Loucy (cell line): Measurements from ENCODE around the gene EVI5.
"Not testable (repeated sequence)": the region's sequence is repeated elsewhere in the genome, so short reads cannot be mapped to it uniquely, and the experiment has no call there.

ENCODE experiments used
- H2AFZ ChIP-seq: fragments of 200-600 bp; sonication (generic); 2 replicates; pipeline ENCODE4 v1.6.0; 2016; ENCODE audit warnings: antibody characterized with exemption, mild to moderate bottlenecking, low read length, moderate library complexity
- H3F3A ChIP-seq: fragments of 200-600 bp; 2 replicates; pipeline ENCODE4 v1.6.0; 2016; ENCODE audit warnings: antibody characterized with exemption, low read depth, mild to moderate bottlenecking
- H3K27me3 ChIP-seq: fragments of 200-600 bp; sonication (generic); 2 replicates; pipeline ENCODE4 v1.6.1; 2014; ENCODE audit warnings: low read length, mild to moderate bottlenecking; ENCODE audit not compliant: insufficient read depth, poor library complexity, severe bottlenecking
- H3K36me3 ChIP-seq: fragments of 200-600 bp; sonication (generic); 2 replicates; pipeline ENCODE4 v1.6.1; 2016; ENCODE audit warnings: low read length; ENCODE audit not compliant: insufficient read depth
- H3K4me1 ChIP-seq: fragments of 200-600 bp; sonication (generic); 2 replicates; pipeline ENCODE4 v1.5.1; 2014; ENCODE audit warnings: low read length, mild to moderate bottlenecking; ENCODE audit not compliant: insufficient read depth, poor library complexity, severe bottlenecking
- H3K4me2 ChIP-seq: fragments of 200-600 bp; sonication (generic); 2 replicates; pipeline ENCODE4 v1.6.0; 2014; ENCODE audit warnings: antibody characterized with exemption, low read length, low read depth, mild to moderate bottlenecking; ENCODE audit not compliant: poor library complexity, severe bottlenecking
- H3K4me3 ChIP-seq: fragments of 200-600 bp; sonication (generic); 2 replicates; pipeline ENCODE4 v1.5.1; 2014; ENCODE audit warnings: low read length, mild to moderate bottlenecking, mixed read lengths; ENCODE audit not compliant: poor library complexity, severe bottlenecking
- H3K79me2 ChIP-seq: fragments of 200-600 bp; sonication (generic); 2 replicates; pipeline ENCODE4 v1.6.1; 2014; ENCODE audit warnings: low read length; ENCODE audit not compliant: insufficient read depth
- H3K9ac ChIP-seq: fragments of 200-600 bp; sonication (generic); 2 replicates; pipeline ENCODE4 v1.6.0; 2014; ENCODE audit warnings: mild to moderate bottlenecking, low read depth, low read length, moderate library complexity; ENCODE audit not compliant: poor library complexity, severe bottlenecking
- H3K9me2 ChIP-seq: fragments of 200-600 bp; sonication (generic); replicated peaks from 2 replicates; pipeline ENCODE4 v1.6.1; 2016; ENCODE audit warnings: low read depth, low read length, mixed read lengths
- H3K9me3 ChIP-seq: fragments of 200-600 bp; sonication (generic); 2 replicates; pipeline ENCODE4 v1.6.1; 2014; ENCODE audit warnings: mild to moderate bottlenecking, antibody characterized with exemption, low read length, low read depth; ENCODE audit not compliant: insufficient read depth
- H4K20me1 ChIP-seq: fragments of 200-600 bp; sonication (generic); 2 replicates; pipeline ENCODE4 v1.6.0; 2014; ENCODE audit warnings: antibody characterized with exemption, low read length, mild to moderate bottlenecking; ENCODE audit not compliant: insufficient read depth, poor library complexity, severe bottlenecking
- EZH2phosphoT487 ChIP-seq: fragments of 200-600 bp; IDR thresholded peaks from 2 replicates; pipeline ENCODE4 v1.6.1; 2018; ENCODE audit warnings: antibody characterized with exemption, mild to moderate bottlenecking, moderate library complexity, borderline replicate concordance
- TF ChIP-seq, protein P1 (sequence below): fragments of 200-600 bp; sonication (generic); conservative IDR thresholded peaks from 2 replicates; pipeline ENCODE4 v1.5.1; 2014; ENCODE audit warnings: mild to moderate bottlenecking, antibody characterized with exemption, low read length

The EVI5 gene

DNA sequence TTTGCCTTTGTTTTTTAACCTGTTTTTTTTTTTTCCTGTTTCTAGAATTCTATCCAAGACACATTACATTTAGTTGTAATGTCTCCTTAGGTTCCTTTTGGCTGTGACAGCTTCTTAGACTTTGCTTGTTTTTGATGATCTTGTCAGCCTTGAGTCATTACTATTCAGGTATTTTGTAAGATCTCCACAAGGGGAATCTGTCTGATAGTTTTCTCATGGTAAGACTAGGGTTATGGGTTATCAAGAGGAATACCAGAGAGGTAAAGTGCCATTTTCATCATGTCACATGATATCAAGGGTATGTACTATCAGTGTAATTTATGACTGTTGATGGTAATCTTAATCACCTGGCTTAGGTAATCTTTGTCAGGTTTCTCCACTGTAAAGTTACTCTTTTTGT, 199.1 kb downstream of the EVI5 start:
- Histone ChIP-seq H3K4me3 (no peak overlapping the region), H3K4me1 (peaks cover 12% of the 10 kb centered on the region), H3K36me3 (no peaks in the 10 kb centered on the region), H4K20me1 (no peaks in the 10 kb centered on the region), H3K9me3 (no peaks in the 10 kb centered on the region), H3F3A (no peaks in the 10 kb centered on the region), H3K9ac (no peak overlapping the region), H2AFZ (no peak overlapping the region), H3K9me2 (no peaks in the 10 kb centered on the region), H3K27me3 (no peaks in the 10 kb centered on the region), H3K79me2 (no peaks in the 10 kb centered on the region), H3K4me2 (no peak overlapping the region)
- TF ChIP-seq, protein P1, sequence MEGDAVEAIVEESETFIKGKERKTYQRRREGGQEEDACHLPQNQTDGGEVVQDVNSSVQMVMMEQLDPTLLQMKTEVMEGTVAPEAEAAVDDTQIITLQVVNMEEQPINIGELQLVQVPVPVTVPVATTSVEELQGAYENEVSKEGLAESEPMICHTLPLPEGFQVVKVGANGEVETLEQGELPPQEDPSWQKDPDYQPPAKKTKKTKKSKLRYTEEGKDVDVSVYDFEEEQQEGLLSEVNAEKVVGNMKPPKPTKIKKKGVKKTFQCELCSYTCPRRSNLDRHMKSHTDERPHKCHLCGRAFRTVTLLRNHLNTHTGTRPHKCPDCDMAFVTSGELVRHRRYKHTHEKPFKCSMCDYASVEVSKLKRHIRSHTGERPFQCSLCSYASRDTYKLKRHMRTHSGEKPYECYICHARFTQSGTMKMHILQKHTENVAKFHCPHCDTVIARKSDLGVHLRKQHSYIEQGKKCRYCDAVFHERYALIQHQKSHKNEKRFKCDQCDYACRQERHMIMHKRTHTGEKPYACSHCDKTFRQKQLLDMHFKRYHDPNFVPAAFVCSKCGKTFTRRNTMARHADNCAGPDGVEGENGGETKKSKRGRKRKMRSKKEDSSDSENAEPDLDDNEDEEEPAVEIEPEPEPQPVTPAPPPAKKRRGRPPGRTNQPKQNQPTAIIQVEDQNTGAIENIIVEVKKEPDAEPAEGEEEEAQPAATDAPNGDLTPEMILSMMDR = no peak
- no peak for TF ChIP-seq EZH2phosphoT487

DNA sequence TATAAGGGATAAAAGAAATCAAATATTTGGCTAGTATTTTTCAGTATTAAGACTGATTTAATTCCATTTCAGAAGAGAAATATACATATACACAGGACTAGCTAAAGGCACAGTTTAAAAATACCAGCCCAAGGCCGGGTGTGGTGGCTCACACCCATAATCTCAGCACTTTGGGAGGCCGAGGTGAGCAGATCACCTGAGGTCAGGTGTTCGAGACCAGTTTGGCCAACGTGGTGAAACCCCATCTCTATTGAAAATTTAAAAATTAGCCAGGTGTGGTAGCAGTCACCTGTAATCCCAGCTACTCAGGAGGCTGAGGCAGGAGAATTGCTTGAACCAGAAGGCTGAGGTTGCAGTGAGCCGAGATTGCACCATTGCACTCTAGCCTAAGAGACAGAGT, 200.1 kb downstream of the EVI5 start:
- H3K9ac ChIP-seq, H3K9me2 ChIP-seq, H3K9me3 ChIP-seq, H3K79me2 ChIP-seq, H2AFZ ChIP-seq, H3K36me3 ChIP-seq, H3K4me3 ChIP-seq, H3K4me2 ChIP-seq, H3F3A ChIP-seq, H3K27me3 ChIP-seq, H4K20me1 ChIP-seq: not testable (repeated sequence)
- H3K4me1 ChIP-seq = peaks cover 18% of the 10 kb centered on the region

DNA sequence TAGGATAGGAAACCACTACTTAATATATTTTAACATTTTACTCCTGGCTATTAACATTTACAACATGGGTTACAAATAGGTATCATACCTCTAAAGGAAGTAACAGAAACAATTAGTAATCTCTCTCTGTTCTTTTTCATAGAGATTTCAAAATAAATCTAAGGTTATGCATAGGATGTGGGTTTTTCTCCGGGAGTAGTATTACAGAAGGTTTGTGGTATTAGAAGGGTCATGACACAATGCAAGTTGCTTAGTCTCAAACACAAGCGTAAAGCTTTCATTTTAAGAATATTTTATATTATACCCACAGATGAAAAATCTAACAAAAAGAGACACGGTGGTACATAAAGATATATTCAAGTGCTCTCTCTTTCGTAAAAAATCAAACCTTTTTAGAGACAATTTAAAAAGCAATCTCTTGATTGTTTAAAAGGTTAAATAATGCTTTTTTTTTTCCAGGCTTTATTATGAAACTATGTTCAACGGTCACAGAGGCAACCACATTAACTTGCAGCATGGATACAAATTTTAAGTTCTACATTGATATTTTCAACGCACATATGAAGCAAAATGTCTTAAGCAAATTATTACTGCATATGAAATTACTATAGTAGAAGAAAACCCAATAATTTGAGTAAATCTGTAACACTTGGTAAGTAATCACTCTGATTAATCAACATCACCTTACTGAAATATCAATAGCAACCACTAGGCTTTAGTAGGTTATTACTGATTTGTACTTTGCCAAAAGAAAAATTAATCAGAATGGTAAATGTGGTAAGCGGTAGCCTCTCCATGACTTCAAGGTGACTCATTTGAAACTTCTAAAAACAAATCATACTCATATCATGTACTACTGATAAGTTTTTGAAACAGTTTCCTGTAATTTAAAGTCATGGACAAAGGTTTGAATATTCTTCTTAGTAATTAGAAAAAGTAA, 200.8 kb downstream of the EVI5 start:
- Histone ChIP-seq H3K4me2 (peak overlapping the region; percentile 67), H3F3A (no peaks in the 10 kb centered on the region), H3K9ac (no peak overlapping the region), H3K9me2 (no peaks in the 10 kb centered on the region), H2AFZ (no peak overlapping the region), H4K20me1 (no peaks in the 10 kb centered on the region), H3K36me3 (no peaks in the 10 kb centered on the region), H3K4me3 (peak overlapping the region; percentile 64), H3K9me3 (no peaks in the 10 kb centered on the region), H3K27me3 (no peaks in the 10 kb centered on the region), H3K79me2 (no peaks in the 10 kb centered on the region), H3K4me1 (peaks cover 18% of the 10 kb centered on the region)
- TF ChIP-seq, protein P1 = no peak
- no peak for TF ChIP-seq EZH2phosphoT487
